Uterus (tissue), 2 donors: Measurements from ENCODE around the gene RALGPS1.

ENCODE experiments used
- POLR2A ChIP-seq, 2 donors: fragments of 450-650 bp; IDR thresholded peaks; one replicate each; pipeline ENCODE4 v1.6.1; 2016; ENCODE audit warnings: antibody characterized with exemption in 2 of 2, mild to moderate bottlenecking in 1 of 2, moderate library complexity in 1 of 2
- TF ChIP-seq, protein P1 (sequence below), 4 experiments: fragments of 200-600 bp in 2 of 4; fragments of 450-650 bp in 2 of 4; sonication (generic) in 2 of 4; IDR thresholded peaks; one replicate each; pipeline ENCODE4 v1.5.1; 2016 to 2019; ENCODE audit warnings: antibody characterized with exemption in 4 of 4, mild to moderate bottlenecking in 2 of 4, moderate library complexity in 1 of 4

DNA sequence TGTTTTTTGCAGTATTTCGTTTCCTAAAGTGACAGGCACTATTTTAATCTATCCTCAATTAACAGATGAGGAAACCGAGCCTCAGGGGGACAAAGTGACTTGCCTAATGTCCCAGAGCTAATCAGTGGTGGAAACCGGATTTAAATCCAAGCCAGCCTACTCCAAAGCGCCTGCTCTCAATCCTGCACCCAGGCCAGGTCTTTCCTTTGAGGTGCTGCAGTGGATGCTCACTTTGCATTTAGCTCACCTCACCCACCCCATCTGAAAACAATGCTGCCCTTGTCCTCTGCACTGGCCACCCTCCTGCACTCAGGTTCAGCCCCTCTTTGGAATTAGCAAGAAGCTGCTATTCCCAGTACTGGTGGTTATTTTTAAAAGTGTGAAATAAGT, 191.9 kb downstream of the RALGPS1 start:
- TF ChIP-seq, protein P1, sequence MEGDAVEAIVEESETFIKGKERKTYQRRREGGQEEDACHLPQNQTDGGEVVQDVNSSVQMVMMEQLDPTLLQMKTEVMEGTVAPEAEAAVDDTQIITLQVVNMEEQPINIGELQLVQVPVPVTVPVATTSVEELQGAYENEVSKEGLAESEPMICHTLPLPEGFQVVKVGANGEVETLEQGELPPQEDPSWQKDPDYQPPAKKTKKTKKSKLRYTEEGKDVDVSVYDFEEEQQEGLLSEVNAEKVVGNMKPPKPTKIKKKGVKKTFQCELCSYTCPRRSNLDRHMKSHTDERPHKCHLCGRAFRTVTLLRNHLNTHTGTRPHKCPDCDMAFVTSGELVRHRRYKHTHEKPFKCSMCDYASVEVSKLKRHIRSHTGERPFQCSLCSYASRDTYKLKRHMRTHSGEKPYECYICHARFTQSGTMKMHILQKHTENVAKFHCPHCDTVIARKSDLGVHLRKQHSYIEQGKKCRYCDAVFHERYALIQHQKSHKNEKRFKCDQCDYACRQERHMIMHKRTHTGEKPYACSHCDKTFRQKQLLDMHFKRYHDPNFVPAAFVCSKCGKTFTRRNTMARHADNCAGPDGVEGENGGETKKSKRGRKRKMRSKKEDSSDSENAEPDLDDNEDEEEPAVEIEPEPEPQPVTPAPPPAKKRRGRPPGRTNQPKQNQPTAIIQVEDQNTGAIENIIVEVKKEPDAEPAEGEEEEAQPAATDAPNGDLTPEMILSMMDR (IDR thresholded peaks at IDR 0.05): no peak
- TF ChIP-seq POLR2A (IDR thresholded peaks at IDR 0.05): no peak
